ENCODE results near the gene EIF5. TPM values are rescaled to one million over a fixed set of nuclear protein-coding genes. Genes with fewer than 3 reads are reported as not detected.

Gene EIF5
- total RNA-seq, 1 donor from 2014 or later, result 266 TPM

DNA sequence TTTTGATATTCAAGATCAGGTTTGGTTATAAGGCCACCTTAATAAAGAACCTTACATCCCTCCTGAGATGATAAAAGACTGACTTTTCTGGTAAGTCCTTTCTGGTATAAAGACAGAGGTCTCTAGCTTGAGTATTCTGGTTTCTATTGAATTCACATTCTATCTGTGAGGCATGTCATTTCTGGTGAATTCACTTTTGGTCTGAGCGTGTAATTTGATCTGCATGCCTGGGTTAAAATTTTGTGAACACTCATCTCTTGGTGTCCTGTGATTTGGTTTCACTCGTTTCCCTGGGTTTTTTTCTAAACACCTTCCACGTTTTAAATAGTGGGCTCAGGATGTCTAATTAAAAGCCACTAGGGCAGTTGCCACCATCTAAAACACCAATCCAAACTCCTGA is 12.2 kb downstream of the EIF5 start:
- Histone ChIP-seq H3K4me3 (no peak overlapping the region), H3K9me3 (no peaks in the 10 kb centered on the region), H3K36me3 (peaks cover 41% of the 10 kb centered on the region), H3K4me1 (no peaks in the 10 kb centered on the region), H3K27ac (no peak overlapping the region), H3K27me3 (ENCODE audit: low read depth) (no peaks in the 10 kb centered on the region)
- TF ChIP-seq, protein P1, sequence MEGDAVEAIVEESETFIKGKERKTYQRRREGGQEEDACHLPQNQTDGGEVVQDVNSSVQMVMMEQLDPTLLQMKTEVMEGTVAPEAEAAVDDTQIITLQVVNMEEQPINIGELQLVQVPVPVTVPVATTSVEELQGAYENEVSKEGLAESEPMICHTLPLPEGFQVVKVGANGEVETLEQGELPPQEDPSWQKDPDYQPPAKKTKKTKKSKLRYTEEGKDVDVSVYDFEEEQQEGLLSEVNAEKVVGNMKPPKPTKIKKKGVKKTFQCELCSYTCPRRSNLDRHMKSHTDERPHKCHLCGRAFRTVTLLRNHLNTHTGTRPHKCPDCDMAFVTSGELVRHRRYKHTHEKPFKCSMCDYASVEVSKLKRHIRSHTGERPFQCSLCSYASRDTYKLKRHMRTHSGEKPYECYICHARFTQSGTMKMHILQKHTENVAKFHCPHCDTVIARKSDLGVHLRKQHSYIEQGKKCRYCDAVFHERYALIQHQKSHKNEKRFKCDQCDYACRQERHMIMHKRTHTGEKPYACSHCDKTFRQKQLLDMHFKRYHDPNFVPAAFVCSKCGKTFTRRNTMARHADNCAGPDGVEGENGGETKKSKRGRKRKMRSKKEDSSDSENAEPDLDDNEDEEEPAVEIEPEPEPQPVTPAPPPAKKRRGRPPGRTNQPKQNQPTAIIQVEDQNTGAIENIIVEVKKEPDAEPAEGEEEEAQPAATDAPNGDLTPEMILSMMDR (IDR thresholded peaks at IDR 0.05), result no peak
- DNase-seq, result no peak
- intact Hi-C loops (cut with DNase I), result no loop called here
- ATAC-seq, result peak in 1 of 2 donors; percentile 5

DNA sequence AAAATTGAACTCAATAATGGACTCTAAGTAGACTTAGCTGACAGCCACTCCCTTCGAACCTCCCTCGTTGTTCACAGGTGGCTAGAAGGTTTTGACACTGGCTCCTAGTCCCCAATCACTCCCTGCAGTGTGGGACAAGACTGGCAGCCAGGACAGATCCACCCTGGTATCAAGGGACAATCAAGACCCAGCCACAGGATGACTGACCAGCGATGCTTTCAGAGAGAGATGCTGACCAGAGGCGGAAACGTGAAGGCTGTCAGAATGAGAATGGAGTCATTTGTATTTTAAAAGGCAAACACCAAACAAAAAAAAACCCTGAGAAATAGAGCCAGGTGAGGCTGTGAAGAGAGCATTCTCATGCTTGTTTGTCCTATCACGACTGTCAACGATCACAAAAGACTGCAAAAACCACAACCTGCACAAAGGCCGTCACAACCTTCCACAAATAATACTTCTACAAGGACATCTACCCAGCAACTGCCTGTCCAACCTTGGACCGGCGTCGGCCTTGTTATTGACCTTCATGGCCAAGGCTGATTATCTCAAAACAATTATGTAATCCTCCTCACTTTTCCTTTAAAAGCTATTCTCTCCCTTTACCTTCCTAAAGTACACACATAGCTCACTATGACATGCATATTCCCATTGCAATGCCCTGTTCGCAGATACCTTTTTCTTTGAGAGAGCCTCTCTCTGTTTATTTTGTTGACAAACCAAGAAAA is 13.2 kb downstream of the EIF5 start:
- no peaks in the 10 kb centered on the region for H3K4me1 ChIP-seq
- H3K27ac ChIP-seq, result no peak overlapping the region
- no peak overlapping the region for H3K4me3 ChIP-seq
- ATAC-seq (peak in 1 of 2 donors; percentile 2), DNase-seq (no peak)
- TF ChIP-seq, protein P1 (IDR thresholded peaks at IDR 0.05), result no peak
- peaks cover 31% of the 10 kb centered on the region for H3K36me3 ChIP-seq
- no peaks in the 10 kb centered on the region for H3K9me3 ChIP-seq
- no peaks in the 10 kb centered on the region for H3K27me3 ChIP-seq (ENCODE audit: low read depth)
- intact Hi-C loops (cut with DNase I), result no loop called here

DNA sequence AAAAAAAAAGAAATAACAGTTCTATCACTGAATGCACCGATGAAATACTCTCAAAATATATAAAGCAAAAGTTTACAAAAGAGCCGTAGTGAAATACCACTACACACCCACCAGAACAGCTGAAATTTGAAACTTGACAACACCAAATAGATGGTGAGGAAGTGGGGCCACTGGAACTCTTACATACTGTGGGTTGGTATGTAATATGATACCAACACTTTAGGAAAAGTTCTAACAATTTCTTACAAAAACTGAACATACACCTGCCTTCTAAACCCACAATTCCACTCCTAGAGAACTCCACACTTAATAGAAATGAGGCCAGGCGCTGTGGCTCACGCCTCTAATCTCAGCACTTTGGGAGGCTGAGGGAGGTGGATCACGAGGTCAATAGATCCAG is 14.1 kb downstream of the EIF5 start:
- Histone ChIP-seq H3K9me3 (no peaks in the 10 kb centered on the region), H3K4me1 (no peaks in the 10 kb centered on the region), H3K27me3 (ENCODE audit: low read depth) (no peaks in the 10 kb centered on the region), H3K36me3 (peaks cover 22% of the 10 kb centered on the region), H3K4me3 (no peak overlapping the region), H3K27ac (no peak overlapping the region)
- TF ChIP-seq, protein P1 (IDR thresholded peaks at IDR 0.05), result no peak
- intact Hi-C loops (cut with DNase I), result no loop called here
- ATAC-seq, result no peak
- no peak for DNase-seq

DNA sequence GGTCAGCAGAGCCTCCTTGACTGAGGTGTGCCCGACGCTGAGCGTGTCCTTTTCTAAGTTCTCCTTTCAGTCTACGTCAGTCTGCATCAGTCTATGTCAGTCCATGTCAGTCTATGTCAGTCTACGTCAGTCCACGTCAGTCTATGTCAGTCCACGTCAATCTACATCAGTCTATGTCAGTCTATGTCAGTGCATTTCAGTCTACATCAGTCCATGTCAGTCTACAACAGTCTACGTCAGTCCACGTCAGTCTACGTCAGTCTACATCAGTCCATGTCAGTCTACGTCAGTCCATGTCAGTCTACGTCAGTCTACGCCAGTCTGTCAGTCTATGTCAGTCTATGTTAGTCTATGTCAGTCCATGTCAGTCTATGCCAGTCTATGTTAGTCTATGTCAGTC is 15.9 kb downstream of the EIF5 start:
- Histone ChIP-seq H3K9me3 (no peaks in the 10 kb centered on the region), H3K27ac (no peak overlapping the region), H3K27me3 (ENCODE audit: low read depth) (no peaks in the 10 kb centered on the region), H3K36me3 (peaks cover 4% of the 10 kb centered on the region), H3K4me3 (no peak overlapping the region), H3K4me1 (no peaks in the 10 kb centered on the region)
- intact Hi-C loops (cut with DNase I), result no loop called here
- ATAC-seq (no peak), DNase-seq (no peak)
- TF ChIP-seq, protein P1 (IDR thresholded peaks at IDR 0.05), result no peak

DNA sequence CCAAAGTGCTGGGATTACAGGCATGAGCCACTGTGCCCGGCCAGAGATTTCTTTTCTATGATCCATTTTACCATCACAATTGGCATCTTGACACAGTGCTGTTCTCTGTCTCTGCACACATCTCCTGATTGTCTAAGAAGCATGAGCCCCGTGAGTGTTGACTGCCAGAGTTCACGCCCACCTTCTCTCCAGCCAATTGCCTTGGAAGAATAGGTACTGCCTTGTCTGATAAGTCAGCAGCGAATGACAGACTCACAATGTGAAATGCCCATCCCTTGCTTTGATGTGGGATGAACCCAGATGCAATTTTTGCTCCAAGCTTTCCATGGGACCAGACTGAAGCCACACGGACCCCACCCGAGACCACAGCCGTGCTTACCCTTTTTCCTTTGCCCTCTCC is 19.3 kb downstream of the EIF5 start:
- Histone ChIP-seq H3K9me3 (no peaks in the 10 kb centered on the region), H3K4me1 (no peaks in the 10 kb centered on the region), H3K27me3 (ENCODE audit: low read depth) (no peaks in the 10 kb centered on the region), H3K4me3 (no peak overlapping the region), H3K36me3 (no peaks in the 10 kb centered on the region), H3K27ac (no peak overlapping the region)
- intact Hi-C loops (cut with DNase I), result no loop called here
- DNase-seq, result no peak
- ATAC-seq, result no peak
- TF ChIP-seq, protein P1 (IDR thresholded peaks at IDR 0.05), result no peak
